ENCODE data around the gene TNFAIP8L1. TPM values are rescaled to one million over a fixed set of nuclear protein-coding genes. Genes with fewer than 3 reads are reported as not detected.

The TNFAIP8L1 gene
- 3.3 and 10.8 TPM in 2 replicates for total RNA-seq

GRCh38 chr19:4638828-4639530 is at the start of gene TNFAIP8L1:
Gene TNFAIP8L1 (plus strand): TSS chr19:4639516. CDS start chr19:4651870, 12,354 bp downstream.

GRCh38 chr19:4669723-4670480 is 30.6 kb downstream of the TNFAIP8L1 start, which contains the start of gene MYDGF:
Gene MYDGF (minus strand): TSS chr19:4670342. CDS start chr19:4670334, 8 bp downstream.

Other genes with a start within 250 kb of the TNFAIP8L1 start
- 99.9 and 101 TPM in 2 replicates for gene SH3GL1, start 239.0 kb upstream of the TNFAIP8L1 start, total RNA-seq
- gene CHAF1A, start 236.9 kb upstream of the TNFAIP8L1 start, total RNA-seq = 12.0 and 31.4 TPM in 2 replicates
- gene UBXN6, start 181.7 kb upstream of the TNFAIP8L1 start, total RNA-seq = 114 and 193 TPM in 2 replicates
- gene HDGFL2, start 167.2 kb upstream of the TNFAIP8L1 start, total RNA-seq = 66.5 and 69.6 TPM in 2 replicates
- gene PLIN4, start 121.0 kb upstream of the TNFAIP8L1 start, total RNA-seq = 0.13 TPM in 1 of 2 replicates, not detected in the other
- gene PLIN5, start 104.3 kb upstream of the TNFAIP8L1 start, total RNA-seq = not detected in 2 replicates
- under 0.01 TPM in 1 of 2 replicates, not detected in the other for gene LRG1, start 99.5 kb upstream of the TNFAIP8L1 start, total RNA-seq
- gene SEMA6B, start 79.8 kb upstream of the TNFAIP8L1 start, total RNA-seq = 0.49 and 3.3 TPM in 2 replicates
- gene MYDGF, start 30.8 kb downstream of the TNFAIP8L1 start, total RNA-seq = 129 and 171 TPM in 2 replicates
- gene DPP9, start 84.3 kb downstream of the TNFAIP8L1 start, total RNA-seq = 57.8 and 127 TPM in 2 replicates
- gene FEM1A, start 152.2 kb downstream of the TNFAIP8L1 start, total RNA-seq = 14.7 and 15.1 TPM in 2 replicates
- gene TICAM1, start 192.2 kb downstream of the TNFAIP8L1 start, total RNA-seq = 7.7 and 9.1 TPM in 2 replicates
- 234 and 242 TPM in 2 replicates for gene PLIN3, start 228.2 kb downstream of the TNFAIP8L1 start, total RNA-seq

Measured in mesangial cell (primary cell).